ENCODE results near the gene ZNF593. TPM values are rescaled to one million over a fixed set of nuclear protein-coding genes. Genes with fewer than 3 reads are reported as not detected.

ZNF593 gene
- total and polyA plus RNA-seq, 2 experiments from 2014 or later: 26.2 to 108 TPM

- TF ChIP-seq STAT1 (IDR thresholded peaks at IDR 0.05; ENCODE audit: unreplicated experiment) (no peak), EZH2 (IDR thresholded peaks at IDR 0.05; ENCODE audit: low read depth, unreplicated experiment) (no peak), ETS1 (IDR thresholded peaks at IDR 0.05) (no peak), CTCF (conservative IDR thresholded peaks at IDR 0.05; ENCODE audit: low read depth in 2 of 2) (no peak), CREB1 (CRISPR knock-in tag; IDR thresholded peaks at IDR 0.05; ENCODE audit: low read depth) (no peak), EZH2phosphoT487 (IDR thresholded peaks at IDR 0.05; ENCODE audit: unreplicated experiment) (no peak), POLR2AphosphoS5 (IDR thresholded peaks at IDR 0.05; ENCODE audit: low read depth) (no peak), NANOG (IDR thresholded peaks at IDR 0.05; ENCODE audit: borderline replicate concordance) (no peak)
Measured at GRCh38 chr1:26197301-26197700, 27.6 kb downstream of the ZNF593 start (continued).

GRCh38 chr1:26197813-26198212, 28.1 kb downstream of the ZNF593 start:
- DNase-seq (ENCODE audit: low spot score): no peak
- ATAC-seq: no peak
- Mint-ChIP-seq H3K27me3 (ENCODE audit: insufficient read depth, low read depth, poor library complexity) (peaks cover 18% of the 10 kb centered on the region), H3K4me1 (peaks cover 25% of the 10 kb centered on the region), H3K4me3 (no peak overlapping the region), H3K27ac (no peak overlapping the region), H3K9me3 (no peaks in the 10 kb centered on the region), H3K36me3 (ENCODE audit: low read depth) (no peaks in the 10 kb centered on the region)
- Histone ChIP-seq H3K79me2 (replicated peaks; ENCODE audit: insufficient read depth) (no peaks in the 10 kb centered on the region), H3K4me3 (no peak overlapping the region), H3K4me1 (ENCODE audit: insufficient read depth) (no peaks in the 10 kb centered on the region), H3F3A (replicated peaks; ENCODE audit: low read depth) (no peaks in the 10 kb centered on the region), H3K27ac (ENCODE audit: low read depth) (no peak overlapping the region), H4K20me1 (replicated peaks; ENCODE audit: insufficient read depth) (no peaks in the 10 kb centered on the region), H3K27me3 (ENCODE audit: insufficient read depth) (no peaks in the 10 kb centered on the region), H3K9me2 (ENCODE audit: insufficient read depth) (no peaks in the 10 kb centered on the region), H3K36me3 (ENCODE audit: insufficient read depth) (no peaks in the 10 kb centered on the region), H3K4me2 (no peak overlapping the region), H2AFZ (no peak overlapping the region)
- TF ChIP-seq STAT1 (IDR thresholded peaks at IDR 0.05; ENCODE audit: unreplicated experiment) (no peak), NANOG (IDR thresholded peaks at IDR 0.05; ENCODE audit: borderline replicate concordance) (no peak), ZNF331 (CRISPR knock-in tag; IDR thresholded peaks at IDR 0.05; ENCODE audit: low read depth) (no peak), ZNF462 (CRISPR knock-in tag; IDR thresholded peaks at IDR 0.05) (no peak), ZNF114 (CRISPR knock-in tag; IDR thresholded peaks at IDR 0.05) (no peak), ETS1 (IDR thresholded peaks at IDR 0.05) (no peak), CTCF (conservative IDR thresholded peaks at IDR 0.05; ENCODE audit: low read depth in 2 of 2) (no peak), EZH2 (IDR thresholded peaks at IDR 0.05; ENCODE audit: low read depth, unreplicated experiment) (no peak), JUNB (IDR thresholded peaks at IDR 0.05; ENCODE audit: unreplicated experiment) (no peak), CREB1 (CRISPR knock-in tag; IDR thresholded peaks at IDR 0.05; ENCODE audit: low read depth) (no peak)
